Rectal smooth muscle tissue (tissue), 1 donor: ENCODE results near the gene SP6.

Experiments
- H3K27ac ChIP-seq: one replicate; pipeline ENCODE4 v1.7.0; 2013; ENCODE audit warnings: low read depth, low read length, inconsistent platforms
- H3K27me3 ChIP-seq: one replicate; pipeline ENCODE4 v1.7.0; 2013; ENCODE audit warnings: low read length; ENCODE audit not compliant: control insufficient read depth, insufficient read depth
- H3K36me3 ChIP-seq: one replicate; pipeline ENCODE4 v1.7.0; 2013; ENCODE audit warnings: low read length; ENCODE audit not compliant: control insufficient read depth, insufficient read depth
- H3K4me1 ChIP-seq: one replicate; pipeline ENCODE4 v1.7.0; 2013; ENCODE audit warnings: low read length; ENCODE audit not compliant: control insufficient read depth, insufficient read depth
- H3K4me3 ChIP-seq: one replicate; pipeline ENCODE4 v1.7.0; 2013; ENCODE audit warnings: low read length
- H3K9ac ChIP-seq: one replicate; pipeline ENCODE4 v1.7.0; 2013; ENCODE audit warnings: low read length

The SP6 gene

GRCh38 chr17:47888293-47888692 is 37.3 kb upstream of the SP6 start:
- H3K4me3 ChIP-seq, result no peak overlapping the region
- no peaks in the 10 kb centered on the region for H3K27me3 ChIP-seq
- no peak overlapping the region for H3K9ac ChIP-seq

GRCh38 chr17:47884905-47885730 is 34.2 kb upstream of the SP6 start:
- H3K4me3 ChIP-seq, result no peak overlapping the region

More at GRCh38 chr17:47888293-47888692, 37.3 kb upstream of the SP6 start:
- Histone ChIP-seq H3K27ac (no peak overlapping the region), H3K36me3 (no peaks in the 10 kb centered on the region), H3K4me1 (no peaks in the 10 kb centered on the region)

GRCh38 chr17:47884427-47884740 is 33.4 kb upstream of the SP6 start:
- H3K9ac ChIP-seq, result no peak overlapping the region
- no peak overlapping the region for H3K4me3 ChIP-seq
- H3K4me1 ChIP-seq, result no peaks in the 10 kb centered on the region
- H3K36me3 ChIP-seq, result no peaks in the 10 kb centered on the region
- no peaks in the 10 kb centered on the region for H3K27me3 ChIP-seq
- no peak overlapping the region for H3K27ac ChIP-seq

More at GRCh38 chr17:47884905-47885730, 34.2 kb upstream of the SP6 start:
- no peak overlapping the region for H3K9ac ChIP-seq
- no peak overlapping the region for H3K27ac ChIP-seq
- no peaks in the 10 kb centered on the region for H3K4me1 ChIP-seq
- no peaks in the 10 kb centered on the region for H3K27me3 ChIP-seq
- no peaks in the 10 kb centered on the region for H3K36me3 ChIP-seq

GRCh38 chr17:47883589-47884426 is 32.8 kb upstream of the SP6 start:
- no peak overlapping the region for H3K4me3 ChIP-seq
- H3K27me3 ChIP-seq, result no peaks in the 10 kb centered on the region
- H3K9ac ChIP-seq, result no peak overlapping the region
- H3K27ac ChIP-seq, result no peak overlapping the region
- H3K36me3 ChIP-seq, result no peaks in the 10 kb centered on the region
- H3K4me1 ChIP-seq, result no peaks in the 10 kb centered on the region

GRCh38 chr17:47882695-47883588 is 32.0 kb upstream of the SP6 start:
- Histone ChIP-seq H3K36me3 (no peaks in the 10 kb centered on the region), H3K9ac (no peak overlapping the region), H3K27me3 (no peaks in the 10 kb centered on the region), H3K27ac (no peak overlapping the region), H3K4me3 (peak overlapping the region; percentile 5), H3K4me1 (no peaks in the 10 kb centered on the region)

GRCh38 chr17:47882247-47882646 is 31.3 kb upstream of the SP6 start:
- Histone ChIP-seq H3K27ac (no peak overlapping the region), H3K27me3 (no peaks in the 10 kb centered on the region), H3K4me1 (no peaks in the 10 kb centered on the region), H3K9ac (no peak overlapping the region), H3K4me3 (peak overlapping the region; percentile 5), H3K36me3 (no peaks in the 10 kb centered on the region)

GRCh38 chr17:47879776-47880454 is 29.0 kb upstream of the SP6 start:
- Histone ChIP-seq H3K27ac (no peak overlapping the region), H3K4me3 (no peak overlapping the region), H3K9ac (no peak overlapping the region), H3K4me1 (no peaks in the 10 kb centered on the region), H3K36me3 (no peaks in the 10 kb centered on the region), H3K27me3 (peaks cover 7% of the 10 kb centered on the region)

GRCh38 chr17:47879028-47879585 is 28.1 kb upstream of the SP6 start:
- Histone ChIP-seq H3K4me3 (no peak overlapping the region), H3K36me3 (no peaks in the 10 kb centered on the region), H3K27me3 (peaks cover 7% of the 10 kb centered on the region), H3K27ac (no peak overlapping the region), H3K4me1 (no peaks in the 10 kb centered on the region), H3K9ac (no peak overlapping the region)

GRCh38 chr17:47878203-47879027 is 27.5 kb upstream of the SP6 start:
- Histone ChIP-seq H3K4me1 (no peaks in the 10 kb centered on the region), H3K4me3 (no peak overlapping the region), H3K9ac (no peak overlapping the region), H3K27me3 (peaks cover 8% of the 10 kb centered on the region), H3K36me3 (no peaks in the 10 kb centered on the region), H3K27ac (no peak overlapping the region)

- Histone ChIP-seq H3K36me3 (no peaks in the 10 kb centered on the region), H3K9ac (no peak overlapping the region), H3K4me3 (no peak overlapping the region), H3K27me3 (peaks cover 9% of the 10 kb centered on the region), H3K4me1 (no peaks in the 10 kb centered on the region), H3K27ac (no peak overlapping the region)
These were observed 26.5 kb upstream of the SP6 start for GRCh38 chr17:47877368-47878034.
